Right cardiac atrium (tissue), 5 donors: ENCODE measurements around the gene ANKS3. TPM values are rescaled to one million over a fixed set of nuclear protein-coding genes. Genes with fewer than 3 reads are reported as not detected.

Experiments used
- ATAC-seq, 2 donors: fragments of 200-7000 bp; cut with Tn5 transposase; one replicate each; pipeline versions ENCODE4 v1.8.0 to v1.9.1; 2020; ENCODE audit warnings: moderate library complexity in 2 of 2, mild to moderate bottlenecking in 1 of 2
- DNase-seq, 3 donors: peaks; one replicate each; pipeline ENCODE4 v3.0.0-alpha.2; 2020
- H3K27ac ChIP-seq: one replicate; pipeline ENCODE4 v1.5.1; 2013; ENCODE audit warnings: mild to moderate bottlenecking, low read length, control low read depth, moderate library complexity
- H3K27me3 ChIP-seq: one replicate; pipeline ENCODE4 v1.6.1; 2013; ENCODE audit not compliant: control insufficient read depth, insufficient read depth
- H3K4me1 ChIP-seq: one replicate; pipeline ENCODE4 v1.6.1; 2013; ENCODE audit warnings: low read length; ENCODE audit not compliant: control insufficient read depth, insufficient read depth
- H3K4me3 ChIP-seq: one replicate; pipeline ENCODE4 v1.5.1; 2013; ENCODE audit warnings: low read length, control low read depth
- H3K9me3 ChIP-seq: one replicate; pipeline ENCODE4 v1.6.1; 2013; ENCODE audit warnings: low read length; ENCODE audit not compliant: control insufficient read depth
- WGBS: extraction: QIAGEN DNeasy Blood & Tissue Kit; methylation state at CpG from one replicate; pipeline ENCODE4 v1.1.7; 2013; 5-methylcytosine and 5-hydroxymethylcytosine counted together
- intact Hi-C, 4 donors: fragments of 100-400 bp; cut with DNase I; formaldehyde crosslinking; loops; one replicate each; pipeline versions ENCODE4 v1.11.0 to v1.14.0; 2022 to 2023
- polyA plus RNA-seq: library from polyadenylated mRNA; stranded (reverse); fragments of 200-250 nt; gene quantifications from one replicate; pipeline ENCODE4 v1.2.3, GENCODE V29; 2013
- total RNA-seq, 4 donors: library from RNA; stranded (reverse); fragmentation: NEBNext Ultra II Directional; extraction: Animal tissue kit (Norgen Biotek cat#: 25700); gene quantifications; one replicate each; pipeline ENCODE4 v1.2.1, GENCODE V29; 2021
- donor health status: healthy with polysubstance abuse.
- donor health status: DM: no; HTN: yes; CAD: no.
- donor health status: DM: no; HTN: no; CAD: no.
- donor health status: DM: no; HTN: yes; CAD: no; lungs with severe emphysema.
- donor health status: DM: yes; HTN: yes; CAD: no.

ANKS3 gene
- total and polyA plus RNA-seq, 5 donors: 8.9 to 13.5 (median 11.0) TPM

- no peak for ATAC-seq
- H3K4me3 ChIP-seq: no peak overlapping the region
- 90% methylated on average over 39 of the region's 39 CpGs for WGBS
- no peaks in the 10 kb centered on the region for H3K27me3 ChIP-seq
- peak; percentile 16 to 54 (median 53) for DNase-seq
- no peaks in the 10 kb centered on the region for H3K9me3 ChIP-seq
- intact Hi-C loops: no loop called here
- H3K27ac ChIP-seq: no peak overlapping the region
- H3K4me1 ChIP-seq: no peaks in the 10 kb centered on the region
These were observed 46.0 kb downstream of the ANKS3 start for GRCh38 chr16:4687946-4688673.

- H3K27me3 ChIP-seq: no peaks in the 10 kb centered on the region
- H3K9me3 ChIP-seq: no peaks in the 10 kb centered on the region
- ATAC-seq: no peak
- WGBS: 80% methylated on average over 8 of the region's 8 CpGs
- no peak overlapping the region for H3K27ac ChIP-seq
- no peaks in the 10 kb centered on the region for H3K4me1 ChIP-seq
- intact Hi-C loops: no loop called here
- DNase-seq: peak in 2 of 3 donors; percentile 9 to 27
- no peak overlapping the region for H3K4me3 ChIP-seq
These were observed 46.7 kb downstream of the ANKS3 start for GRCh38 chr16:4687416-4687815.

GRCh38 chr16:4686497-4687210 is 47.4 kb downstream of the ANKS3 start:
- intact Hi-C loops: no loop called here
- Histone ChIP-seq H3K27me3 (no peaks in the 10 kb centered on the region), H3K4me1 (no peaks in the 10 kb centered on the region), H3K4me3 (no peak overlapping the region), H3K9me3 (no peaks in the 10 kb centered on the region), H3K27ac (no peak overlapping the region)
- ATAC-seq: no peak
- WGBS: 91% methylated on average over 27 of the region's 27 CpGs
- peak in 2 of 3 donors; percentile 55 to 56 for DNase-seq

- Histone ChIP-seq H3K4me3 (no peak overlapping the region), H3K9me3 (no peaks in the 10 kb centered on the region), H3K4me1 (no peaks in the 10 kb centered on the region), H3K27ac (no peak overlapping the region), H3K27me3 (no peaks in the 10 kb centered on the region)
- DNase-seq: peak in 2 of 3 donors; percentile 44 to 56
- ATAC-seq: no peak
- WGBS: 96% methylated on average over 38 of the region's 38 CpGs
- intact Hi-C loops: no loop called here
These were observed 48.1 kb downstream of the ANKS3 start for GRCh38 chr16:4685776-4686496.

GRCh38 chr16:4685292-4685691 is 48.8 kb downstream of the ANKS3 start:
- no peak for ATAC-seq
- Histone ChIP-seq H3K27ac (no peak overlapping the region), H3K4me1 (no peaks in the 10 kb centered on the region), H3K4me3 (no peak overlapping the region), H3K27me3 (no peaks in the 10 kb centered on the region), H3K9me3 (no peaks in the 10 kb centered on the region)
- WGBS: 81% methylated on average over 13 of the region's 13 CpGs
- intact Hi-C loops: no loop called here
- peak in 2 of 3 donors; percentile 43 to 51 for DNase-seq

GRCh38 chr16:4684763-4685162 is 49.3 kb downstream of the ANKS3 start:
- H3K27me3 ChIP-seq: no peaks in the 10 kb centered on the region
- no peaks in the 10 kb centered on the region for H3K9me3 ChIP-seq
- intact Hi-C loops: no loop called here
- no peak for ATAC-seq
- peak in 2 of 3 donors; percentile 14 to 47 for DNase-seq
- no peak overlapping the region for H3K4me3 ChIP-seq
- H3K27ac ChIP-seq: no peak overlapping the region
- no peaks in the 10 kb centered on the region for H3K4me1 ChIP-seq
- 92% methylated on average over 13 of the region's 13 CpGs for WGBS

- Histone ChIP-seq H3K27me3 (no peaks in the 10 kb centered on the region), H3K4me1 (peaks cover 2% of the 10 kb centered on the region), H3K9me3 (no peaks in the 10 kb centered on the region), H3K27ac (no peak overlapping the region), H3K4me3 (no peak overlapping the region)
- intact Hi-C loops: no loop called here
- ATAC-seq (no peak), DNase-seq (peak in 2 of 3 donors; percentile 41 to 55)
- WGBS: 96% methylated on average over 23 of the region's 23 CpGs
These were observed 49.9 kb downstream of the ANKS3 start for GRCh38 chr16:4684058-4684715.

- intact Hi-C loops: no loop called here
- ATAC-seq (no peak), DNase-seq (peak in 2 of 3 donors; percentile 49 to 65)
- H3K4me1 ChIP-seq: peaks cover 2% of the 10 kb centered on the region
- no peak overlapping the region for H3K27ac ChIP-seq
- 88% methylated on average over 17 of the region's 17 CpGs for WGBS
- H3K9me3 ChIP-seq: no peaks in the 10 kb centered on the region
- H3K27me3 ChIP-seq: no peaks in the 10 kb centered on the region
- H3K4me3 ChIP-seq: no peak overlapping the region
These were observed 50.6 kb downstream of the ANKS3 start for GRCh38 chr16:4683255-4684057.

- Histone ChIP-seq H3K4me3 (no peak overlapping the region), H3K9me3 (no peaks in the 10 kb centered on the region), H3K4me1 (peaks cover 2% of the 10 kb centered on the region), H3K27ac (no peak overlapping the region), H3K27me3 (no peaks in the 10 kb centered on the region)
- no peak for ATAC-seq
- intact Hi-C loops: no loop called here
- 75% methylated on average over 36 of the region's 36 CpGs for WGBS
- DNase-seq: peak in 2 of 3 donors; percentile 78 to 79
These were observed 51.3 kb downstream of the ANKS3 start for GRCh38 chr16:4682616-4683254.

- H3K4me1 ChIP-seq: peaks cover 2% of the 10 kb centered on the region
- 71% methylated on average over 26 of the region's 26 CpGs for WGBS
- H3K27me3 ChIP-seq: no peaks in the 10 kb centered on the region
- intact Hi-C loops: no loop called here
- H3K27ac ChIP-seq: no peak overlapping the region
- DNase-seq: peak in 2 of 3 donors; percentile 45 to 60
- ATAC-seq: no peak
- H3K4me3 ChIP-seq: no peak overlapping the region
- H3K9me3 ChIP-seq: no peaks in the 10 kb centered on the region
These were observed 51.9 kb downstream of the ANKS3 start for GRCh38 chr16:4682084-4682591.
